ENCODE results near the gene NRXN3. TPM values are rescaled to one million over a fixed set of nuclear protein-coding genes. Genes with fewer than 3 reads are reported as not detected.

NRXN3 gene
- total and polyA plus RNA-seq, 2 of the 13 experiments (the other 11 are each of a cell fraction or from before 2014, with no cell fraction given): 0.03 TPM; not detected in 1

DNA sequence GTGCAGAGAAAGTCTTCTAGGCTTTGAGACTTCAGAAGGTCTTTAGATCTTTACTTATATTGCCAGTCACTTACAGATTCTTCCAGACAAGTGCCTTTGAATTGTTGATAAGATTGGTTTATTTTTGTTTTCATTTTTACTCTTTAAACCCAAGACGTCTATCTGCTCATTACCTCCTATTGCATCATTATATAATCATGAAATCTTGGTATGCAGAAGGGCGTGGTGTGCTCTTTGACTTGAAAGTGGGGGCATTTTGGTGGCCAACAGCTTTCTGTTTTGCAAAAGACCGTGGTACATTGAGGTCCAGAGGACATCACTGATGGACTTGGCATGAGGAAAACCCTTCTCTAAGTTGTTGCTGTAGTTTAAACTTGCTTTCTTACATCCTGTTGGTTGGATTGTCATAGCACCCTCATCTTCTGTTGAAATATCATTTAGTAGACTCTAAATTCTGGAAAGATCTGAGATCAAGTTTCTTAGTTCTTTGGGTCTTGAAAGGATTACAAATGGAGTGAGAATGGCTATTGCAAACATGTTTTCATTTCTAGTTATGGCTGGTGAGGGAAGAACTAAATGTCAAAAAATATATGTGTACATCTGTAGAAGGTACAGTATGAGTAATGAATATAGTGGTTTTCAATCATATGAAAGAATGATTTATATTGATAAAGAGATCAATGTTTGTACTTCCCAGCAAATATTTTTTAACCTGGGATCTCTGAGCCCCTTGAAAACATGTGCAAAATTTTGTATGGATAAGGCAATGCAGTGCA is 441.8 kb downstream of the NRXN3 start:
- Histone ChIP-seq H3K27me3 (ENCODE audit: control insufficient read depth in 1 of 2, insufficient read depth in 2 of 2, low read length in 2 of 2) (no peaks in the 10 kb centered on the region), H3K9ac (ENCODE audit: insufficient read depth, low read depth, low read length) (no peak overlapping the region), H3K9me3 (ENCODE audit: low read length) (no peaks in the 10 kb centered on the region), H3K4me1 (ENCODE audit: insufficient read depth, low read length) (no peaks in the 10 kb centered on the region), H4K20me1 (ENCODE audit: insufficient read depth, low read length) (no peaks in the 10 kb centered on the region), H2AFZ (ENCODE audit: low read length) (no peak overlapping the region), H3K27ac (ENCODE audit: extremely low read length, insufficient read depth, low read length) (no peak overlapping the region), H3K79me2 (ENCODE audit: insufficient read depth, low read length) (no peaks in the 10 kb centered on the region), H3K36me3 (replicated peaks in 1 of 2; ENCODE audit: control insufficient read depth in 1 of 2, insufficient read depth in 2 of 2, low read length in 2 of 2) (no peaks in the 10 kb centered on the region), H3K4me2 (ENCODE audit: low read depth, low read length) (no peak overlapping the region), H3K4me3 (replicated peaks in 1 of 3; ENCODE audit: insufficient read depth in 1 of 3, low read depth in 2 of 3, low read length in 3 of 3) (no peak overlapping the region)
- no peak for TF ChIP-seq ZNF570 (CRISPR knock-in tag; IDR thresholded peaks at IDR 0.05; ENCODE audit: borderline replicate concordance)
- TF ChIP-seq CEBPB (IDR thresholded peaks at IDR 0.05; ENCODE audit: borderline replicate concordance, low read depth, low read length): peak; percentile 14; the same call in 1 of the 2 replicates
- ATAC-seq (no peak), DNase-seq (ENCODE audit: low spot score) (no peak), FAIRE-seq (no peak)
- BruUV-seq (replicated peaks): no TSS peak
- intact Hi-C loops (cut with micrococcal nuclease; ENCODE audit: unreplicated experiment) (no loop called here), in situ Hi-C loops (cut with HindIII; ENCODE audit: extremely low pct_ligation_motif_present, low pct_unique_long_range_greater_than_20kb) (no loop called here)
- 2% methylated on average over 3 of the region's 3 CpGs for WGBS (ENCODE audit: low lambda C conversion rate)
- ChIA-PET CTCF (ENCODE audit: low intra/inter-chr PET ratio, low total read pairs) (no interaction called here), POLR2A (no interaction called here)

DNA sequence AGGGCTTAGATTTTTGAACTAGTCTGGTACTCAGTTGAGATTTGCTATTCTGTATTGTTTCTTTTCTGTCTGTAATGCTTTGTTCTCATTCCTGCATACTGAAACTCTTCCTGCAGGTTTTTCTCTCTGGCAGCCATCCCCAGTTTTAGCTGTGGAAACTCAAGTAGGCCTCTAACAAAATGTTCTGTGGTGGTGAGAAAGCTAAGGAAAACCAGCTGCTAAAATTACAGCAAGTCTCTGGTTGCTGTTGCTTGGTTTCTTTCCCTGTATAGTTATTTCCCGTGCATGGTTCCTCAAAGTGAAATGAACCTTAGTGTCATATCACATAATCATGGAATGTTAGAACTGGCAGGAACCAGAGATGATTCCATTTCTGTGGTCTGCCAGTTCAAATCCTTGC is 442.5 kb downstream of the NRXN3 start:
- Histone ChIP-seq H3K4me1 (ENCODE audit: insufficient read depth, low read length) (no peaks in the 10 kb centered on the region), H3K4me3 (replicated peaks in 1 of 3; ENCODE audit: insufficient read depth in 1 of 3, low read depth in 2 of 3, low read length in 3 of 3) (no peak overlapping the region), H3K36me3 (replicated peaks in 1 of 2; ENCODE audit: control insufficient read depth in 1 of 2, insufficient read depth in 2 of 2, low read length in 2 of 2) (no peaks in the 10 kb centered on the region), H3K9ac (ENCODE audit: insufficient read depth, low read depth, low read length) (no peak overlapping the region), H3K27ac (ENCODE audit: extremely low read length, insufficient read depth, low read length) (no peak overlapping the region), H3K79me2 (ENCODE audit: insufficient read depth, low read length) (no peaks in the 10 kb centered on the region), H2AFZ (ENCODE audit: low read length) (no peak overlapping the region), H4K20me1 (ENCODE audit: insufficient read depth, low read length) (no peaks in the 10 kb centered on the region), H3K4me2 (ENCODE audit: low read depth, low read length) (no peak overlapping the region), H3K9me3 (ENCODE audit: low read length) (no peaks in the 10 kb centered on the region), H3K27me3 (ENCODE audit: control insufficient read depth in 1 of 2, insufficient read depth in 2 of 2, low read length in 2 of 2) (no peaks in the 10 kb centered on the region)
- WGBS (ENCODE audit: low lambda C conversion rate): 0% methylated on average over 1 of the region's 1 CpG
- intact Hi-C loops (cut with micrococcal nuclease; ENCODE audit: unreplicated experiment) (no loop called here), in situ Hi-C loops (cut with HindIII; ENCODE audit: extremely low pct_ligation_motif_present, low pct_unique_long_range_greater_than_20kb) (no loop called here)
- FAIRE-seq (no peak), ATAC-seq (no peak), DNase-seq (ENCODE audit: low spot score) (no peak)
- CTCF ChIA-PET (ENCODE audit: low intra/inter-chr PET ratio, low total read pairs): no interaction called here
- POLR2A ChIA-PET: no interaction called here
- no TSS peak for BruUV-seq (replicated peaks)
- TF ChIP-seq NR2F1 (CRISPR knock-in tag; IDR thresholded peaks at IDR 0.05) (no peak), FOSL1 (CRISPR knock-in tag; IDR thresholded peaks at IDR 0.05; ENCODE audit: borderline replicate concordance) (no peak), KLF6 (CRISPR knock-in tag; IDR thresholded peaks at IDR 0.05) (no peak), RELA (CRISPR knock-in tag; IDR thresholded peaks at IDR 0.05) (no peak), GATAD2A (CRISPR knock-in tag; IDR thresholded peaks at IDR 0.05) (no peak), ZNF746 (CRISPR knock-in tag; IDR thresholded peaks at IDR 0.05) (no peak), FOXM1 (CRISPR knock-in tag; IDR thresholded peaks at IDR 0.05) (no peak)
- TF ChIP-seq, protein P1, sequence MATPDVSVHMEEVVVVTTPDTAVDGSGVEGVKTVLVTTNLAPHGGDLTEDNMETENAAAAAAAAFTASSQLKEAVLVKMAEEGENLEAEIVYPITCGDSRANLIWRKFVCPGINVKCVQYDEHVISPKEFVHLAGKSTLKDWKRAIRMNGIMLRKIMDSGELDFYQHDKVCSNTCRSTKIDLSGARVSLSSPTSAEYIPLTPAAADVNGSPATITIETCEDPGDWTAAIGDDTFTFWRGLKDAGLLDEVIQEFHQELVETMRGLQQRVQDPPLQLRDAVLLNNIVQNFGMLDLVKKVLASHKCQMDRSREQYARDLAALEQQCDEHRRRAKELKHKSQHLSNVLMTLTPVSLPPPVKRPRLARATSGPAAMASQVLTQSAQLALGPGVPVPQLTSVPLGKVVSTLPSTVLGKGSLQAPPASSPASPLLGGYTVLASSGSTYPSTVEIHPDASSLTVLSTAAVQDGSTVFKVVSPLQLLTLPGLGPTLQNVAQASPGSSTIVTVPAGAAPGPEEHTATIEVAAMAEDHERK (CRISPR knock-in tag; IDR thresholded peaks at IDR 0.05; ENCODE audit: low read depth): no peak
- TF ChIP-seq, protein P2, sequence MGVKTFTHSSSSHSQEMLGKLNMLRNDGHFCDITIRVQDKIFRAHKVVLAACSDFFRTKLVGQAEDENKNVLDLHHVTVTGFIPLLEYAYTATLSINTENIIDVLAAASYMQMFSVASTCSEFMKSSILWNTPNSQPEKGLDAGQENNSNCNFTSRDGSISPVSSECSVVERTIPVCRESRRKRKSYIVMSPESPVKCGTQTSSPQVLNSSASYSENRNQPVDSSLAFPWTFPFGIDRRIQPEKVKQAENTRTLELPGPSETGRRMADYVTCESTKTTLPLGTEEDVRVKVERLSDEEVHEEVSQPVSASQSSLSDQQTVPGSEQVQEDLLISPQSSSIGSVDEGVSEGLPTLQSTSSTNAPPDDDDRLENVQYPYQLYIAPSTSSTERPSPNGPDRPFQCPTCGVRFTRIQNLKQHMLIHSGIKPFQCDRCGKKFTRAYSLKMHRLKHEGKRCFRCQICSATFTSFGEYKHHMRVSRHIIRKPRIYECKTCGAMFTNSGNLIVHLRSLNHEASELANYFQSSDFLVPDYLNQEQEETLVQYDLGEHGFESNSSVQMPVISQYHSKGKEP (CRISPR knock-in tag; IDR thresholded peaks at IDR 0.05): no peak
- TF ChIP-seq, protein P3, sequence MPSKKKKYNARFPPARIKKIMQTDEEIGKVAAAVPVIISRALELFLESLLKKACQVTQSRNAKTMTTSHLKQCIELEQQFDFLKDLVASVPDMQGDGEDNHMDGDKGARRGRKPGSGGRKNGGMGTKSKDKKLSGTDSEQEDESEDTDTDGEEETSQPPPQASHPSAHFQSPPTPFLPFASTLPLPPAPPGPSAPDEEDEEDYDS (CRISPR knock-in tag; IDR thresholded peaks at IDR 0.05): no peak
- TF ChIP-seq, protein P4, sequence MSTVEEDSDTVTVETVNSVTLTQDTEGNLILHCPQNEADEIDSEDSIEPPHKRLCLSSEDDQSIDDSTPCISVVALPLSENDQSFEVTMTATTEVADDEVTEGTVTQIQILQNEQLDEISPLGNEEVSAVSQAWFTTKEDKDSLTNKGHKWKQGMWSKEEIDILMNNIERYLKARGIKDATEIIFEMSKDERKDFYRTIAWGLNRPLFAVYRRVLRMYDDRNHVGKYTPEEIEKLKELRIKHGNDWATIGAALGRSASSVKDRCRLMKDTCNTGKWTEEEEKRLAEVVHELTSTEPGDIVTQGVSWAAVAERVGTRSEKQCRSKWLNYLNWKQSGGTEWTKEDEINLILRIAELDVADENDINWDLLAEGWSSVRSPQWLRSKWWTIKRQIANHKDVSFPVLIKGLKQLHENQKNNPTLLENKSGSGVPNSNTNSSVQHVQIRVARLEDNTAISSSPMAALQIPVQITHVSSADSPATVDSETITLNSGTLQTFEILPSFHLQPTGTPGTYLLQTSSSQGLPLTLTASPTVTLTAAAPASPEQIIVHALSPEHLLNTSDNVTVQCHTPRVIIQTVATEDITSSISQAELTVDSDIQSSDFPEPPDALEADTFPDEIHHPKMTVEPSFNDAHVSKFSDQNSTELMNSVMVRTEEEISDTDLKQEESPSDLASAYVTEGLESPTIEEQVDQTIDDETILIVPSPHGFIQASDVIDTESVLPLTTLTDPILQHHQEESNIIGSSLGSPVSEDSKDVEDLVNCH (CRISPR knock-in tag; IDR thresholded peaks at IDR 0.05): no peak

Data from HepG2 (cell line).